Endodermal cell (in vitro differentiated cells): ENCODE measurements around the gene GBF1. TPM values are rescaled to one million over a fixed set of nuclear protein-coding genes. Genes with fewer than 3 reads are reported as not detected.
"Not testable (repeated sequence)": the region's sequence is repeated elsewhere in the genome, so short reads cannot be mapped to it uniquely, and the experiment has no call there.

Experiments
- DNase-seq: peaks from one replicate; pipeline ENCODE4 v3.0.0-alpha.2; 2017
- H3K27ac ChIP-seq: 2 replicates; pipeline ENCODE4 v1.5.1; 2013; ENCODE audit warnings: mild to moderate bottlenecking, low read depth, low read length, moderate library complexity
- H3K27me3 ChIP-seq: 2 replicates; pipeline ENCODE4 v1.6.1; 2013; ENCODE audit warnings: mild to moderate bottlenecking, low read length, moderate library complexity; ENCODE audit not compliant: insufficient read depth, control insufficient read depth, poor library complexity, severe bottlenecking
- H3K36me3 ChIP-seq: 2 replicates; pipeline ENCODE4 v1.7.0; 2013; ENCODE audit warnings: mild to moderate bottlenecking, low read length, moderate library complexity; ENCODE audit not compliant: control insufficient read depth, insufficient read depth
- H3K4me1 ChIP-seq: one replicate; pipeline ENCODE4 v1.7.0; 2013; ENCODE audit warnings: low read length; ENCODE audit not compliant: control insufficient read depth, insufficient read depth
- H3K4me3 ChIP-seq: 2 replicates; pipeline ENCODE4 v1.5.1; 2013; ENCODE audit warnings: mild to moderate bottlenecking, low read length, moderate library complexity
- H3K9ac ChIP-seq: 2 replicates; pipeline ENCODE4 v1.6.1; 2013; ENCODE audit warnings: mild to moderate bottlenecking, low read length, moderate library complexity; ENCODE audit not compliant: poor library complexity, severe bottlenecking; ENCODE audit errors: extremely low read depth
- H3K9me3 ChIP-seq: 2 replicates; pipeline ENCODE4 v1.6.1; 2013; ENCODE audit warnings: mild to moderate bottlenecking, low read length, moderate library complexity; ENCODE audit not compliant: control insufficient read depth
- H3K27ac Mint-ChIP-seq: 2 replicates; pipeline ENCODE4 v1.8.0; 2020; ENCODE audit warnings: mixed read lengths
- H3K27me3 Mint-ChIP-seq: 2 replicates; pipeline ENCODE4 v1.8.0; 2021; ENCODE audit warnings: mild to moderate bottlenecking, mixed read lengths; ENCODE audit not compliant: insufficient read depth
- H3K36me3 Mint-ChIP-seq: 2 replicates; pipeline ENCODE4 v1.8.0; 2020; ENCODE audit warnings: low read depth, mixed read lengths
- H3K4me1 Mint-ChIP-seq: 2 replicates; pipeline ENCODE4 v1.8.0; 2020; ENCODE audit warnings: mixed read lengths
- H3K4me3 Mint-ChIP-seq: 2 replicates; pipeline ENCODE4 v1.8.0; 2020; ENCODE audit warnings: mild to moderate bottlenecking, moderate library complexity, mixed read lengths
- H3K9me3 Mint-ChIP-seq: 2 replicates; pipeline ENCODE4 v1.8.0; 2020; ENCODE audit warnings: mild to moderate bottlenecking, mixed read lengths
- CTCF ChIP-seq: fragments of 200-600 bp; sonication (generic); conservative IDR thresholded peaks from 2 replicates; pipeline ENCODE4 v1.5.0; 2021; ENCODE audit warnings: antibody characterized with exemption, mild to moderate bottlenecking
- WGBS, 2 experiments: methylation state at CpG; one replicate each; pipeline versions ENCODE4 v1.1.5 to v1.1.7; 2013; ENCODE audit warnings: missing lambda C conversion rate in 2 of 2, mixed read lengths in 1 of 2; ENCODE audit not compliant: insufficient coverage in 1 of 2, insufficient read length in 1 of 2; 5-methylcytosine and 5-hydroxymethylcytosine counted together
- total RNA-seq, 2 donors: library from RNA; stranded (reverse); fragmentation: NEBNext Ultra II Directional in 1 of 2; extraction: Animal tissue kit (Norgen Biotek cat#: 25700) in 1 of 2; gene quantifications; 2 replicates in 1 of 2; 3 replicates in 1 of 2; pipeline ENCODE4 v1.2.1, GENCODE V29; 2021

Gene GBF1
- total RNA-seq, 2 donors from 2014 or later = 31.1 to 31.4 TPM

- H3K4me1 ChIP-seq = peaks cover 5% of the 10 kb centered on the region
- Mint-ChIP-seq H3K9me3 (no peaks in the 10 kb centered on the region), H3K4me3 (peak overlapping the region; percentile 91), H3K4me1 (peaks cover 27% of the 10 kb centered on the region), H3K27me3 (peaks cover 30% of the 10 kb centered on the region), H3K27ac (peak overlapping the region; percentile 95), H3K36me3 (peaks cover 6% of the 10 kb centered on the region)
- DNase-seq = no peak
- no peak for TF ChIP-seq CTCF
- peak overlapping the region; percentile 100 for H3K4me3 ChIP-seq
- peak overlapping the region; percentile 91 for H3K9ac ChIP-seq
- H3K9me3 ChIP-seq = no peaks in the 10 kb centered on the region
- H3K27me3 ChIP-seq = peaks cover 23% of the 10 kb centered on the region
- peaks cover 16% of the 10 kb centered on the region for H3K36me3 ChIP-seq
- H3K27ac ChIP-seq = no peak overlapping the region
- whole genome bisulfite sequencing, 2 experiments = 59 to 67% methylated on average over 3 of the region's 3 CpGs
Observed at GRCh38 chr10:102246261-102246660, 929 bp downstream of the GBF1 start.

- Mint-ChIP-seq H3K27me3 (peaks cover 15% of the 10 kb centered on the region), H3K9me3 (no peaks in the 10 kb centered on the region), H3K4me3 (no peak overlapping the region), H3K36me3 (peaks cover 8% of the 10 kb centered on the region), H3K27ac (no peak overlapping the region), H3K4me1 (peaks cover 24% of the 10 kb centered on the region)
- Histone ChIP-seq H3K9me3 (no peaks in the 10 kb centered on the region), H3K9ac (no peak overlapping the region), H3K27me3 (peaks cover 10% of the 10 kb centered on the region), H3K4me1 (peaks cover 5% of the 10 kb centered on the region), H3K27ac (no peak overlapping the region), H3K36me3 (peaks cover 16% of the 10 kb centered on the region), H3K4me3 (peak overlapping the region; percentile 100)
- TF ChIP-seq CTCF = no peak
- no peak for DNase-seq
Observed at GRCh38 chr10:102247734-102248133, 2.4 kb downstream of the GBF1 start.

GRCh38 chr10:102252508-102252907, 7.2 kb downstream of the GBF1 start:
- H3K9ac ChIP-seq, H3K27me3 ChIP-seq, H3K27ac Mint-ChIP-seq, H3K4me3 Mint-ChIP-seq, H3K4me3 ChIP-seq, H3K4me1 Mint-ChIP-seq, H3K4me1 ChIP-seq, H3K27ac ChIP-seq, H3K27me3 Mint-ChIP-seq, DNase-seq, H3K9me3 ChIP-seq, H3K9me3 Mint-ChIP-seq: not testable (repeated sequence)
- peaks cover 24% of the 10 kb centered on the region for H3K36me3 ChIP-seq
- peaks cover 12% of the 10 kb centered on the region for H3K36me3 Mint-ChIP-seq
- 93 to 98% methylated on average over 3 of the region's 3 CpGs for WGBS, 2 experiments

GRCh38 chr10:102254426-102254825, 9.1 kb downstream of the GBF1 start:
- no peak for DNase-seq
- Mint-ChIP-seq H3K36me3 (peaks cover 14% of the 10 kb centered on the region), H3K9me3 (no peaks in the 10 kb centered on the region), H3K4me1 (no peaks in the 10 kb centered on the region), H3K4me3 (no peak overlapping the region), H3K27me3 (no peaks in the 10 kb centered on the region), H3K27ac (no peak overlapping the region)
- no peak overlapping the region for H3K4me3 ChIP-seq
- no peaks in the 10 kb centered on the region for H3K9me3 ChIP-seq
- peaks cover 23% of the 10 kb centered on the region for H3K36me3 ChIP-seq
- H3K4me1 ChIP-seq = no peaks in the 10 kb centered on the region
- no peaks in the 10 kb centered on the region for H3K27me3 ChIP-seq
- 90% methylated on average over 1 of the region's 1 CpG; no CpG with 5 or more reads in 1 of the 2 experiments for WGBS, 2 experiments
- H3K9ac ChIP-seq = no peak overlapping the region
- H3K27ac ChIP-seq = no peak overlapping the region
- TF ChIP-seq CTCF = no peak
